Myocyte (in vitro differentiated cells): ENCODE measurements around the gene IGSF6. TPM values are rescaled to one million over a fixed set of nuclear protein-coding genes. Genes with fewer than 3 reads are reported as not detected.

Source experiments
- DNase-seq: peaks from one replicate; pipeline ENCODE4 v3.0.0-alpha.2; 2012; ENCODE audit warnings: low read depth
- total RNA-seq: library from RNA; depleted of rRNA; stranded (reverse); fragments of >200 nt; gene quantifications from 2 replicates; pipeline ENCODE4 v1.2.3, GENCODE V29; 2014

Gene IGSF6
- total RNA-seq, 1 donor from 2014 or later = not detected

DNA sequence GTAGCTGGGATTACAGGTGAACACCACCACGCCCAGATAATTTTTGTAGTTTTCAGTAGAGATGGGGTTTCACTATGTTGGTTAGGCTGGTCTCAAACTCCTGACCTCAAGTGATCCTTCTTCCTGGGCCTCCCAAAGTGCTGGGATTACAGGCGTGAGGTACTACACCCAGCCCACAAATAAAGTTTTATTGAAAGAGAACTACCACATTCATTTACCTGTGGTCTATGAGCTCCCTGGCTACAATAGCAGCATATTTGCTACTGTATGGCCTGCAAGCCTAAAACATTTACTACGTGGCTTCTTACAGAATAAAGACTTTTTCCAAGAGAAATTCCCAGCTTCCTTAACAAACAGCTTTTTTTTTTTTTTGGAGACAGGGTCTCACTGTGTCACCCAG, 49.6 kb downstream of the IGSF6 start:
- DNase-seq = no peak

DNA sequence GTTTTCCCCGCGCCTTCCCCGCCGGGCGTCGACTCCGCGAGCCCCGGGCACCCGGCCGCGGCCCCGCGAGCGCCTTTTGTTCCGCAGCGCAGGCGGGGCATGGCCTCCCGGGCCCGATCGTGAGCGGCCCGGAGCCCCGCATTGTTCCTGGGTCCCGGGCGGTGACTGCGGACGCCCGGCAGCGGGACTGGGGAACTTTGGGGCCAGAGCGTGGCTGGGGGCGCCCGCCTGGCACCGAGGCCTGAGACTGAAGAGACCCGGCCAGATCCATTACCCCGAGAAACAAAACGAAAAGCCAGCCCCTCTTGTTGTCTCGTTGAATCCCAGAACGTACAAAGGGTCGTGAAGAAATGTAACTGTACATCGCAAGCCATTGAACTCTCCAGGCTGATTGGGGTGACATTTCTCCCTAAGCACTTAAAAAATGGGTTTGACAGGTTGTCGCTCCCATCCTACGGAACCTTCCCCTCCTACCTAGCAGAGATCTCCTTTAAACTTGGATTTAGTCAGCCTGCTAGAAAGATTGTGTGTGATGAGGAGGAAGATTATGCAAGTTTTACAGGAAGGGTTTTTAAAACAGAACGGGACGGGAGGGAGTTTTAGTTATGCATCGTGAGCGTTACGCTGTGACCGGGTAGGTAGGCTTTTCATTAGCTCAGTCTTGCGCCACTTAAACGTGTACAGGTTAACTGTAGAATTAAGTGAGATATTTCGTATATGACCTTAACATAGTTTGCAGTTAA, 52.2 kb downstream of the IGSF6 start:
- DNase-seq = peak; percentile 26

DNA sequence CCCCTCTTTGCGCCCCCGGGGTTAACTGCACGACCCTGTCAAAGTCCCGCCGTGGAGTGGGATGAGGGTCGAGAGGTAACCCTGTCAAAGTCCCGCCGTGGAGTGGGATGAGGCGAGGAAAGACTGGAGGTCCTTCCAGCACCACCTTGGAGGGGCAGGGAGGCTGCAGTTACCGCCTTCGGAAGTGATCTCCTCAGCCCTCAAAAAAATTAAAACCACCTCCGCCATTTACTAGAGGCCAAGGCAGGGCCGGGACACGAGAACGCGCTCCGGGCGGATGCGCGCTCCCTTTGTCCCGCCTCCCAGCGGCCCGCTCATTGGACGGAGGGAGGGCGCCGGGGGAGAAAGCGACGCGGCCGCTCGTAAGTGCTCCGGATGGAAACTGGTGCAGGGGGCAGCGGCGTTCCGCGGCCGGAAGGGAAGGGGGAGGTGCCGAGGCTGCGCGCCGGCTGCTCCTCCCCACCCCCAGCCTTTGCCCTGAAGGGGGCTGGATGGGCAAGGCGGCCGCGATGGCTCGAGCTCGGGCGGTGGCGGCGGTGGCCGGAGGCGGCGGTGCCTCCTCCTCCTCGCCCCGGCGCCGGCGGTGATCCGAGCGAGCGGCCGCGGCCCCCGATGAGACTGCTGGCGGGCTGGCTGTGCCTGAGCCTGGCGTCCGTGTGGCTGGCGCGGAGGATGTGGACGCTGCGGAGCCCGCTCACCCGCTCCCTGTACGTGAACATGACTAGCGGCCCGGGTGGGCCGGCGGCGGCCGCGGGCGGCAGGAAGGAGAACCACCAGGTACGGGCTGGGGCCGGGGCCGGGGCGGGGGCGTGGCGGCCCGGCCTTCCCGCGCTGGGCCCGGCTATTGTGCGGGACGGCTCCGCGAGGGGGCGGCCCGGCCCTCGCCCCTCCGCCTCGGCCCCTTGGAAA, 53.0 kb downstream of the IGSF6 start, which contains the start of gene METTL9:
TSS of gene METTL9 (plus strand) at position 456 of the 909 bp plus-strand sequence. CDS start at position 613, 157 bp downstream.
- peak; percentile 96 for DNase-seq

GRCh38 chr16:21598701-21599121, 53.7 kb downstream of the IGSF6 start:
- peak; percentile 9 for DNase-seq

GRCh38 chr16:21598206-21598605, 54.2 kb downstream of the IGSF6 start:
- no peak for DNase-seq

- no peak for DNase-seq
These were observed 54.8 kb downstream of the IGSF6 start for GRCh38 chr16:21597561-21598030.

DNA sequence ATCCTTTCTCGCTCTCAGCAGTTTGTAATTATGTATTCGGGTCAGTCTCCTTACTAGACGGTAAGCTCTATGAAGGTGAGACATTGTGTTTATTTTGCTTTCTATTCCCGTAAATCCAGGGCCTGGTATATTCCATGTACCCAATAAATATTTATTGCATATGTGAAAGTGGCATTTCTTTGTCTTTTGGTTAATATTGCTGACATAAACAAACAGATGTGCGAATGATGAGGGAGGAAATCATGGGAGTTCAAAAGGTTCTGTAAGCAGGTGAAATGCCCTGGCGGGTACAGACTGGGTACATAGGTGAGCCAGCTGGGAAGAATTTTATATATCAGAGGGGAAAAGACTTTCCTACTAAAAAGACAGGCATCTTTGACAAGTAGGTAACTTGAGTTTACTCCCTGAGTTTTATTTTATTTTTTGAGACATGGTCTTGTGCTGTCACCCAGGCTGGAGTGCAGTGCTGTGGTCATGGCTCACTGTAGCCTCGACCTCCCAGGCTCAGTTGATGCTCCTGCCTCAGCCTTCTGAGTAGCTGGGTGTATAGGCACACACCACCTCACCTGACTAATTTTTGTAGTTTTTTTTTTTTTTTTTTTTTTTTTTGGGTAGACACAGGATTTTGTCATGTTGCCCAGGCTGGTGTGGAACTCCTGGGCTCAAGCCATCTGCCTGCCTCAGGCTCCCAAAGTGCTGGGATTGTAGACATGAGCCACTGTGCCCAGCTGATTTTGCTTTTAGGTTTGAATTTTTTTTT, 58.7 kb downstream of the IGSF6 start:
- no peak for DNase-seq

- DNase-seq = no peak
These were observed 60.2 kb downstream of the IGSF6 start for GRCh38 chr16:21592191-21592590.

- no peak for DNase-seq
These were observed 61.6 kb downstream of the IGSF6 start for GRCh38 chr16:21590796-21591195.

- no peak for DNase-seq
These were observed 62.1 kb downstream of the IGSF6 start for GRCh38 chr16:21590287-21590686.

DNA sequence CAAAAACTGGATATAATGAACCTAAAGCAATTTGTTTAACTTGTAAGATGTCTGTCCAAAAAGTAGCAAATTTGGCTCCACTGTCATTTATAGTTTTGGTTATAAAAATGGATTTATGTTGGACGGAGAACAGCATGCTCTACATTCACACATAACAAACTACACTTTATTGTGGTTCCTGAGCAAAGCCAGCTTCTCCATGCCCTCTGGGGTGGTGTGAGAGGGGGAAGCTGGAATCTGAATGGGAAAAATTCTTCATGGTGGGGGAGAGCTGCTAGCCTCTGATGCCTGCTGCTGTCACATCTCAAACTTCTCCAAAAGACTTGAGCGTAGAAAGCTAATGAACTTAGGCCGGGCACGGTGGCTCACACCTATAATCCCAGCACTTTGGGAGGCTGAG, 62.9 kb downstream of the IGSF6 start:
- DNase-seq = no peak

Other genes with a start within 250 kb of the IGSF6 start
- gene METTL9, start 53.0 kb downstream of the IGSF6 start, total RNA-seq = 131 and 149 TPM in 2 replicates
- gene OTOA, start 11.4 kb upstream of the IGSF6 start, total RNA-seq = 0.64 TPM in 1 of 2 replicates, not detected in the other
- gene NPIPB4, start 205.1 kb upstream of the IGSF6 start, total RNA-seq = 5.1 and 11.5 TPM in 2 replicates